Lower leg skin (tissue), 3 donors: ENCODE data around the gene HOXB1.

Experiments used
- POLR2A ChIP-seq, 2 donors: fragments of 450-650 bp; IDR thresholded peaks; one replicate each; pipeline ENCODE4 v1.6.1; 2016 to 2017; ENCODE audit warnings: antibody characterized with exemption in 2 of 2, mild to moderate bottlenecking in 1 of 2, moderate library complexity in 1 of 2
- TF ChIP-seq, protein P1 (sequence below), 3 donors: fragments of 450-650 bp; IDR thresholded peaks; one replicate each; pipeline ENCODE4 v1.5.1; 2016; ENCODE audit warnings: antibody characterized with exemption in 3 of 3, mild to moderate bottlenecking in 3 of 3, moderate library complexity in 2 of 3

DNA sequence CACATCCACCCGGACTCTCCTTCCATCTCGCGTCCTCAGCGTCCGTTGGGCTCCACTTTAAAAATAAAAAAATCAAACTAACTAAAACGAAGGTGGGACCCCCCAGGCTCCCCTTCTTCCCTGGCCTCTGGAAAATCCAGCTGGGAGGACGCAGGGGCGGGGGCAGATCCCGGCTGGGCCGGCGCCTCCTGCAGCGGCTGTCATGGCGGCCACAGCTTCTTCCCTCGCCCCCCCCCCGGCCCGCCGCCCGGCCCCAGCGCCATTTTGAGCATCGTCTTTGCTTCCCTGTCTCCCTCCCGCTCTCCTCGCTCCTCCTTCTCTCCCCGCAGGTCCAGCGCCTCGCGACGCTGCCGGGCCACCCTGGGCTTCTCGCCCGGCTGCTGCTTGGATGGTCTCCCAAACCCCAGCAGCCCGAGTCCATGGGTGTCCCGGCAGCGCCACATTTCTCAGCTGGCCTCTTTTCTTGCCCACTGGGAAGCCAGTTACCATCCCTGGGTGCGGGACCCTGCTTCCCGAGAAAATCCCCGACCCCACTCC lies 10.8 kb upstream of the HOXB1 start:
- TF ChIP-seq, protein P1, sequence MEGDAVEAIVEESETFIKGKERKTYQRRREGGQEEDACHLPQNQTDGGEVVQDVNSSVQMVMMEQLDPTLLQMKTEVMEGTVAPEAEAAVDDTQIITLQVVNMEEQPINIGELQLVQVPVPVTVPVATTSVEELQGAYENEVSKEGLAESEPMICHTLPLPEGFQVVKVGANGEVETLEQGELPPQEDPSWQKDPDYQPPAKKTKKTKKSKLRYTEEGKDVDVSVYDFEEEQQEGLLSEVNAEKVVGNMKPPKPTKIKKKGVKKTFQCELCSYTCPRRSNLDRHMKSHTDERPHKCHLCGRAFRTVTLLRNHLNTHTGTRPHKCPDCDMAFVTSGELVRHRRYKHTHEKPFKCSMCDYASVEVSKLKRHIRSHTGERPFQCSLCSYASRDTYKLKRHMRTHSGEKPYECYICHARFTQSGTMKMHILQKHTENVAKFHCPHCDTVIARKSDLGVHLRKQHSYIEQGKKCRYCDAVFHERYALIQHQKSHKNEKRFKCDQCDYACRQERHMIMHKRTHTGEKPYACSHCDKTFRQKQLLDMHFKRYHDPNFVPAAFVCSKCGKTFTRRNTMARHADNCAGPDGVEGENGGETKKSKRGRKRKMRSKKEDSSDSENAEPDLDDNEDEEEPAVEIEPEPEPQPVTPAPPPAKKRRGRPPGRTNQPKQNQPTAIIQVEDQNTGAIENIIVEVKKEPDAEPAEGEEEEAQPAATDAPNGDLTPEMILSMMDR (IDR thresholded peaks at IDR 0.05): no peak
- no peak for TF ChIP-seq POLR2A (IDR thresholded peaks at IDR 0.05)
